ENCODE measurements around the gene BCAR3. TPM values are rescaled to one million over a fixed set of nuclear protein-coding genes. Genes with fewer than 3 reads are reported as not detected.
"Not testable (repeated sequence)": the region's sequence is repeated elsewhere in the genome, so short reads cannot be mapped to it uniquely, and the experiment has no call there.

Gene BCAR3
- total RNA-seq, 1 experiment from 2014 or later, result 9.3 TPM

GRCh38 chr1:93593854-93594602, 87.6 kb downstream of the BCAR3 start:
- no TSS peak for BruUV-seq (replicated peaks)
- intact Hi-C loops (cut with micrococcal nuclease; ENCODE audit: unreplicated experiment), result loop anchor here (1.0 kb wide), 1 partner anchor 9 kb away; no protein-coding TSS in a partner anchor
- H3K4me3 Mint-ChIP-seq (ENCODE audit: unreplicated experiment), result peak overlapping the region; percentile 45
- H3K27me3 Mint-ChIP-seq (ENCODE audit: insufficient read depth, unreplicated experiment), result no peaks in the 10 kb centered on the region
- H3K9me3 Mint-ChIP-seq (ENCODE audit: unreplicated experiment), result no peaks in the 10 kb centered on the region
- no peak for TF ChIP-seq CTCF (IDR thresholded peaks at IDR 0.05; ENCODE audit: insufficient read depth in 1 of 2, low read depth in 1 of 2, low read length in 1 of 2, severe bottlenecking in 1 of 2, unreplicated experiment in 1 of 2)
- no peaks in the 10 kb centered on the region for H3K9me3 ChIP-seq
- no peaks in the 10 kb centered on the region for H3K36me3 ChIP-seq (ENCODE audit: control insufficient read depth, insufficient read depth, low read length)
- ChIA-PET POLR2A (no interaction called here), CTCF (no interaction called here)
- peaks cover 45% of the 10 kb centered on the region for H3K4me1 ChIP-seq
- H3K4me1 Mint-ChIP-seq (ENCODE audit: low read depth, unreplicated experiment), result peaks cover 35% of the 10 kb centered on the region
- no peak overlapping the region for H3K4me3 ChIP-seq (ENCODE audit: low read depth, low read length)
- peak; percentile 61 to 73 for DNase-seq
- H3K27ac Mint-ChIP-seq (ENCODE audit: unreplicated experiment), result peak overlapping the region; percentile 15
- H3K36me3 Mint-ChIP-seq (ENCODE audit: insufficient read depth, unreplicated experiment), result peaks cover 6% of the 10 kb centered on the region
- H3K27me3 ChIP-seq (replicated peaks; ENCODE audit: control insufficient read depth, insufficient read depth, low read length), result no peaks in the 10 kb centered on the region

DNA sequence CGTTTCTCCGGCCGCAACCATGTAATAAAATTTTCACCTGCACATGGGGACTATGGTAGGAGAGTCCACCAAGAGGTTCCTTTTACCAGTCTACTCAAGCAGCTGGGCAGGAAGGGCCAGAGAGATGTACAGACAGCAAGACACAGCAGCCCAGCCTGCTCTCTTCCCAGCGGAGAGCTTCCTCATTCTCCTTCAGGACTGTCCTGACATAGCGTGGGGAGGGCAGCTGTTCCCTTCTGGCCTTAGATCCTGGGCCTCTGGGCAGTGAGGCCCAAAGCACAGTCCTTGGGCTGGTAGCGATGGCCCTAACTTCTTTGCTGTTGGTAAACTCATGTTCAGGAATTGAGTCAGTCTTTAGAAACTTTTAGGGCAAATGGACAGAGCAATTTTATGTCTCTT, 89.1 kb downstream of the BCAR3 start:
- ChIA-PET POLR2A (interaction anchor here (0.7 kb wide), 1 partner anchor 25 kb away, joined by 3 read pairs; no protein-coding TSS in a partner anchor), CTCF (no interaction called here)
- Mint-ChIP-seq H3K9me3 (ENCODE audit: unreplicated experiment) (no peaks in the 10 kb centered on the region), H3K4me3 (ENCODE audit: unreplicated experiment) (peak overlapping the region; percentile 71), H3K27ac (ENCODE audit: unreplicated experiment) (peak overlapping the region; percentile 79), H3K27me3 (ENCODE audit: insufficient read depth, unreplicated experiment) (no peaks in the 10 kb centered on the region), H3K36me3 (ENCODE audit: insufficient read depth, unreplicated experiment) (peaks cover 10% of the 10 kb centered on the region), H3K4me1 (ENCODE audit: low read depth, unreplicated experiment) (peaks cover 48% of the 10 kb centered on the region)
- no peak for TF ChIP-seq CTCF (IDR thresholded peaks at IDR 0.05; ENCODE audit: insufficient read depth in 1 of 2, low read depth in 1 of 2, low read length in 1 of 2, severe bottlenecking in 1 of 2, unreplicated experiment in 1 of 2)
- Histone ChIP-seq H3K4me3 (ENCODE audit: low read depth, low read length) (peak overlapping the region; percentile 23; the same call in 1 of the 2 replicates), H3K9me3 (no peaks in the 10 kb centered on the region), H3K4me1 (peaks cover 45% of the 10 kb centered on the region), H3K36me3 (ENCODE audit: control insufficient read depth, insufficient read depth, low read length) (no peaks in the 10 kb centered on the region), H3K27me3 (replicated peaks; ENCODE audit: control insufficient read depth, insufficient read depth, low read length) (no peaks in the 10 kb centered on the region)
- no TSS peak for BruUV-seq (replicated peaks)
- no peak for DNase-seq
- intact Hi-C loops (cut with micrococcal nuclease; ENCODE audit: unreplicated experiment), result no loop called here

DNA sequence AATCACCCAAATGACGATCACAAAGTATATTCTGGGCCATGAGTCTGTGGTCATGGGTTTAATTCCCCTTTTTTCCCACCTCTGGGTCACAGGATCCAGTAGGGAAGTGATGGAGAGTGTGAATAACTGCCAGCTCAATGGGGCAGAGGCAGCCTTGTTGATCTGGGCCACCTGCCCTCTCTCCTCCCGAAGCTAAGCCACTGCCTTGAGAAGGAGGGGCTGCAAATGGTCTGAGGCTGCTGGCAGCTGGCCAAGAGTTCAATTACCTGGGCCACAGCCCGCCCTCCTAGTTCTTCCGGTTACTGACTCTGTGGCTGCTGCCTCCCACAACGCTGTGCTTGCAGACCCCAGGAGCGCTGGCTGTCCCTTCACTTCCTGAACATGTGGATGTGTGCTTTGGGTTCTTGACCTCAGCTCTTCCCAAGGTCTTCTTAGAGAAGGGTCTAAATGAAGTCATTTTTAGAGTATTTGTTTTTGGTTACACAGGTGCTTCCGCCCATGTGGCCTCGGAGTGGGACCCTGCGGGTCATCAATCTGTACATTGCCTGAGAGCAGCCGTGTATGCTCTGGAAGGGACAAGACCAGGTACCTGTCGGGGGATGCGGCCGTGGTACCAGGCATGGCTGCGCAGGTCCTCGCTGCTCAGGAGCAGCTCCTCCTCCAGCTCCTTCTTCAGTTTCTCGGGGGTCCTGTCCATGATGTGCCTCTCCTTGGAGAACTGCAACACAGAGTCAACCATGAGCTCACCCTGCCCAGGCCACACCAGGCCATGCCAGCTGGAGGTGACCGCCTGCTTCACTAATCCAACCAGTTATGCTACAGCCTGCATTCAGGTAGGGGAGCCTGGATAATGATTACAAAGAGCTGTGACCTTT, 89.7 kb downstream of the BCAR3 start:
- H3K4me1 Mint-ChIP-seq (ENCODE audit: low read depth, unreplicated experiment), result peaks cover 48% of the 10 kb centered on the region
- no peak for TF ChIP-seq CTCF (IDR thresholded peaks at IDR 0.05; ENCODE audit: insufficient read depth in 1 of 2, low read depth in 1 of 2, low read length in 1 of 2, severe bottlenecking in 1 of 2, unreplicated experiment in 1 of 2)
- Histone ChIP-seq H3K27me3 (replicated peaks; ENCODE audit: control insufficient read depth, insufficient read depth, low read length) (no peaks in the 10 kb centered on the region), H3K9me3 (no peaks in the 10 kb centered on the region), H3K4me1 (peaks cover 50% of the 10 kb centered on the region), H3K36me3 (ENCODE audit: control insufficient read depth, insufficient read depth, low read length) (no peaks in the 10 kb centered on the region), H3K4me3 (ENCODE audit: low read depth, low read length) (peak overlapping the region; percentile 26)
- CTCF ChIA-PET, result no interaction called here
- H3K27ac Mint-ChIP-seq (ENCODE audit: unreplicated experiment), result peak overlapping the region; percentile 79
- DNase-seq, result peak; percentile 60 to 82
- POLR2A ChIA-PET, result interaction anchor here (0.7 kb wide), 1 partner anchor 25 kb away, joined by 3 read pairs; no protein-coding TSS in a partner anchor
- H3K4me3 Mint-ChIP-seq (ENCODE audit: unreplicated experiment), result peak overlapping the region; percentile 71
- intact Hi-C loops (cut with micrococcal nuclease; ENCODE audit: unreplicated experiment), result no loop called here
- H3K9me3 Mint-ChIP-seq (ENCODE audit: unreplicated experiment), result no peaks in the 10 kb centered on the region
- no peaks in the 10 kb centered on the region for H3K27me3 Mint-ChIP-seq (ENCODE audit: insufficient read depth, unreplicated experiment)
- BruUV-seq (replicated peaks), result TSS peak; percentile 67
- peaks cover 10% of the 10 kb centered on the region for H3K36me3 Mint-ChIP-seq (ENCODE audit: insufficient read depth, unreplicated experiment)

- H3K9me3 ChIP-seq; BruUV-seq (replicated peaks); POLR2A ChIA-PET; H3K27me3 ChIP-seq (replicated peaks; ENCODE audit: control insufficient read depth, insufficient read depth, low read length); H3K4me3 ChIP-seq (ENCODE audit: low read depth, low read length); intact Hi-C loops (cut with micrococcal nuclease; ENCODE audit: unreplicated experiment); CTCF ChIA-PET; H3K27me3 Mint-ChIP-seq (ENCODE audit: insufficient read depth, unreplicated experiment); H3K9me3 Mint-ChIP-seq (ENCODE audit: unreplicated experiment); H3K36me3 ChIP-seq (ENCODE audit: control insufficient read depth, insufficient read depth, low read length): not testable (repeated sequence)
- H3K4me1 Mint-ChIP-seq (ENCODE audit: low read depth, unreplicated experiment), result peaks cover 49% of the 10 kb centered on the region
- DNase-seq, result peak in 1 of 2 experiments; percentile 56
- peak overlapping the region; percentile 79 for H3K27ac Mint-ChIP-seq (ENCODE audit: unreplicated experiment)
- peaks cover 57% of the 10 kb centered on the region for H3K4me1 ChIP-seq
- peak overlapping the region; percentile 71 for H3K4me3 Mint-ChIP-seq (ENCODE audit: unreplicated experiment)
- H3K36me3 Mint-ChIP-seq (ENCODE audit: insufficient read depth, unreplicated experiment), result peaks cover 10% of the 10 kb centered on the region
Observed at GRCh38 chr1:93591291-93591675, 90.4 kb downstream of the BCAR3 start.

Data from Caco-2 (cell line).